CD4-positive, alpha-beta T cell treated with Interferon alpha-2 for 1 hour (primary cell): ENCODE measurements around the gene MMAA.
"Not testable (repeated sequence)": the region's sequence is repeated elsewhere in the genome, so short reads cannot be mapped to it uniquely, and the experiment has no call there.

Source experiments
- DNase-seq, 2 donors: peaks; one replicate each; pipeline ENCODE4 v3.0.0-alpha.2; 2020 to 2022

The MMAA gene

DNA sequence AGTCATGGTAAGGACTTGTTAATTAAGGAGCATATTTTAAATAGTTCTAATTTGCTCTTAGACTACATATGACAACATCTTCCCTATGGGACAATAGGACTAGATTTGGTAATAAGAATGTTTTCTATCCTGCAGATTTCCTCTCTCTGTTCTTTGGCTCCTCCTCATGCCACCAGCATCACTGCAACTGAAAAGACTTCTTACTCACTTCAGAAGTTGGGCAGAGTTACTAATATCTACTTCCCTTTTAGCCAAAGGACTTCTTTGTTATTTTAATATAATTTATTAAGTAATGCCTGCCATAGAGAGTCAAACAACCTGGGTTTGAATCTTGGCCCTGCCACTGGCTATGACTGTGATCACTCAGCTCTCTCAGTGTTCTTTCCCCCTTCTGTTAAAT is 16.4 kb downstream of the MMAA start:
- DNase-seq: no peak

DNA sequence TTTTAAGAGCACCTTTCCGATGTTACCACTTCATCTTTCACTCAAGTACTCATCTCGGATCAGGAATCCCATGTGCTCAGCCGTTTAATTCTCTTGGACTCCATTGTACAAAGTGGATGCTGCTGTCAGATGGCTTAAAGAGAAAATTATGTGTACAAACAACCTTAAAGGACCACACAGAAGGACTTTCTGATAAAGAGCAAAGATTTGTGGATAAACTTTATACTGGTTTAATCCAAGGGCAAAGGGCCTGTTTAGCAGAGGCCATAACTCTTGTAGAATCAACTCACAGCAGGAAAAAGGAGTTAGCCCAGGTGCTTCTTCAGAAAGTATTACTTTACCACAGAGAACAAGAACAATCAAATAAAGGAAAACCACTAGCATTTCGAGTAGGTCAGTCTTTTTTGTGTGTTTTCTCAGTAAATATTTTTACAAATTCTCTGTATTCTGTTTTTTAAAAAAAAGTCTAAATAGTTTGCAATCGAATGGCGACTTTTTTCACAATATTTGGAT is 20.1 kb downstream of the MMAA start:
- no peak for DNase-seq

DNA sequence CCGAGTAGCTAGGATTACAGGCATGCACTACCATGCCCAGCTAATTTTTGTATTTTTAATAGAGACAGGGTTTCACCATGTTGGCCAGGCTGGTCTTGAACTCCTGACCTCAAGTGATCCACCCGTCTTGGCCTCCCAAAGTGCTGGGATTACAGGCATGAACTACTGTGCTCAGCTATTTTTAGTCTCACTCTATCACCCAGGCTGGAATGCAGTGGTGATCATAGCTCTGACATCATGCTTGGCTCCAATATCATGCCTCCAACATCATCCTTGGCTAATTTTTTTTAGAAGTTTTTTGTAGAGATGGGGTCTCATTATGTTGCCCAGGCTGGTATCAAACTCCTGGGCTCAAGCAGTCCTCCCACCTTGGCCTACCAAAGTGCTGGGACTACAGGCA is 21.1 kb downstream of the MMAA start:
- not testable (repeated sequence) for DNase-seq

DNA sequence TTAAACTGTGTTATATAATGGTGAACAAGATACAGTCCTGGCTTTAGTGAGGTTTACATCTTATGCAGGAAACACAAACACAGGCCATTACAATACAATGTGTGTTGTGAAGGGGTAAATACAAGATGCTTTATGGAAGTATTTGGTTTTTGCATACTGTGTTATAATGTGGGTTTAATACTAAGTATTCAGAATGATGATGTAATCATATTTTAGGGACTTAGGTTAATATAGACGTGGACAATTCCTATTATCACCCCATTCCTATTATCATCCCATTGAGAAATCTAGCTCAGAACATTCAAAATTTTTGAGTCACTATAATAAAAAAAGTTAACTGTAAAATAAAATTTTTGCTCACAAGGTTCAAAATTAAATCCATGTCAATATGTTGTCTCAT is 24.1 kb downstream of the MMAA start:
- DNase-seq: no peak

DNA sequence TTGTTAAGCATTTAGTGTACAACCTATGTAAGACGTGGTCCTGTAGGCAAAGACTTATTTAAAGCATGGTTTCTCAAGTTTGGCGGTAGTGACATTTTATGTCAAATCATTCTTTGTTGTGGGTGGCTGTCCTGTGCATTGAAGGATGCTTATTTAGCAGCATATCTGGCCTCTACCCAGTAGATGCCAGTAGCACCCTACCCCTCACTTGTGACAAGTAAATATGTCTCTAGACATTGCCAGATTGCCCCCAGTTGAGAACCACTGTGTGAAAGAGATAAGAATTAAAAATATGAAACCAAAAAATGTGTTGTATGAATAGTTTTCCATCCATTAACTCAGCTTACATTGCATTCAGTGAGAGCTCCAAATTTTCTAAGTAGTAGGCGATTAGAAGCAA is 25.5 kb downstream of the MMAA start:
- no peak for DNase-seq

DNA sequence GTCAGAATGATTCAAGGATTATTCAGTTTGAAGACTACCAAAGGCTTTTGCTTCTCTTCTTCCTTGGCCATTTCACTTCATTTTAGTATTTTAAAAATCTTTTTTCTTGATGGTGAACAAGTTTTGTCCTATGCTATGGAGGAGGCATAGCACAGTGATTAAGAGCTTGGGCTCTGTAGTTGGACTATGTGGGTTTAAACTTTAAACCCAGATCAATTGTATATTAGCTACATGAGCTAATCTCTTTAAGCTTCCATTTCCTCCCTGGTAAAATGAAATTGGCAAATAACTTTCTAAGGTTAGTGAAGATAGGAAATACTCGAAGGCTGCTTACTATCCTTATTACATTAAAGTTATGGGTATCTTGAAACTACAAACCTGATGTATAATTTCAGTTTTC is 37.0 kb downstream of the MMAA start:
- no peak for DNase-seq

DNA sequence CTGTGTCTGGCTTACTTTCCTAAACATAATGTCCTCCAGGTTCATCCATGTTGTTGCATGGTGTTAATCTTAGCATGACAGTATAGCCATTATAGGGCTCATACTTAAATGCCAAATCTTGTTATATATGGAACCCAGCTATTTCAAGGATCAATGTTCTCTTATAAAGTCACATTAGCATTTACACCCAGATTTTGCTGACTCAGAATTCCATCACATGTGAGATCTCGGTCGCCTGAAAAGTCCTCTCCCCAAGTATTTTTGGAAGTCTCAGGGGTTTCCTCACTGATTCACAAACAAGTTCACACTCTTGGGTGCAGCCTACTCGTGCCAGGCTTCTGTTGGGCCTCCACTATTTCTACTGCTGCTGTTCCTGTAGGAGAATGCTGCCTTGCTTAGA is 40.9 kb downstream of the MMAA start:
- no peak for DNase-seq

DNA sequence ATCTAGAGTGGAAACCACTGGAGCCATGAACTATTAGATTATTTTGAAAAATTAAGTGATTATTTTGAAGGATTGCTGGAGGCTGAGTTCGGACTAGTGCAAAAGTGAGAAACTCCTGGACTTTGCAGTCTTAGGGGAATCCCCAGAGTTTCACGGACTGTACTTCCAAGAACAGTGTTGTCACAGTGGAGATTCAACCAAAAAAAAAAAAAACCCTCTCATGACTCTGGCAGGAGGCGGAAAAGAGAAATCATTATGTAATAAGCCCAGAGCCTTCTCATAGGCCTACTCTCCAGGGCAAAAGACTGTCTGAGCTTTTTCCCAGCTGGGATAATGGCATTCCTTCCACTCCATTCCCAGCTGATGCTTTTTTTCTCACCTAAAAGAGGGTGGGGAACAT is 44.0 kb downstream of the MMAA start:
- DNase-seq: no peak

DNA sequence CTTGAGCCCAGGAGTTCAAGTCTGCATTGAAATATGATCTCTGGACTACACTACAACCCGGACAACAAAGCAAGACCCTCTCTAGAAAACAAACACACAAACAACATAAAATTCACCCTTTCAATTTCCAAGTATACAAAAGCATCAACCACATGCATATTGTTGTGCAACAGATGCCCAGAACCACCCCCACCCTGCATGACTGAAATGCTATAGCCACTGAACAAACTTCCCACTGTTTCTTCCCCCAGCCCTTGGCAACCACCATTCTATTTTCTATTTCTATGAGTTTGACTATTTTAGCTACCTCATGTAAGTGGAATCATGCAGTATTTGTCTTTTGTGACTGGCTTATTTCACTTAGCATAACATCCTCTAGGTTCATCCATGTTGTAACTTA is 46.6 kb downstream of the MMAA start:
- DNase-seq: no peak

DNA sequence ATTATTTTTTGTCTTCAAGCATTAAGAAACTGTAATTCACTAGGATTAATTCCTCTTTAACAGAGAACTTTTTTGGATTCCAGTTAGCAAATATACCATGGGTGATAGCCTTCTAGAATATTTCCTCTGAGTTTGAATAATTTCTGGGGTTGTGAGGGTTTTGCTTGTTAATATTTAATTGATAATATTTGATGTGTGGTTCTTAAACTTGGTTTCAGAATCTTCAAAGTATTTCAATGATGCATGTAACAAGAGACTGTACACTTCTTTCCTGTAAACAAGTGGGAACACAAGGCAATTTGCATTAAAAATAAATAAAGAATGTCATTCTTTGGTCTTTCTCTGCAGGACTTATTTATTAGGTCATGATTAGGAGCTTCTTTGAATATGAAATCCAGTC is 51.2 kb downstream of the MMAA start:
- DNase-seq: no peak

DNA sequence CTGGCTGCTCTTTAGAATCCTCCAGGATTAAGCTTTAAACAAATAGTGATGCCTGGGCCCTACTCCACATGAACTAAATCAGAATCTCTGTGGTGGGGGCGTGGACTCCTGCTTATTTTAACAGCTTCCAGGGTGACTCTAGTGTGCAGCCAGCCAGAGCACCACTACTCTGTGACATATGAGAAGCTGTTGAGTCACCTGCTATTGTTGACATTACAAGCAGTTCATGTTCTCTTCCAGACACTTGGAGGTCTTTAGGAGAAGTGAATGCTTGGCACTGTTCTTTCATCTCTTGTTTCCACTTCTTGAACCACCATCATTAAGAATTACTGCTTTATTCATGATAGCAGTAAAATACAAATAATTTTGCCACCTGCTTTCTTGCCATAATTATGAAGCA is 60.3 kb downstream of the MMAA start:
- DNase-seq: no peak

DNA sequence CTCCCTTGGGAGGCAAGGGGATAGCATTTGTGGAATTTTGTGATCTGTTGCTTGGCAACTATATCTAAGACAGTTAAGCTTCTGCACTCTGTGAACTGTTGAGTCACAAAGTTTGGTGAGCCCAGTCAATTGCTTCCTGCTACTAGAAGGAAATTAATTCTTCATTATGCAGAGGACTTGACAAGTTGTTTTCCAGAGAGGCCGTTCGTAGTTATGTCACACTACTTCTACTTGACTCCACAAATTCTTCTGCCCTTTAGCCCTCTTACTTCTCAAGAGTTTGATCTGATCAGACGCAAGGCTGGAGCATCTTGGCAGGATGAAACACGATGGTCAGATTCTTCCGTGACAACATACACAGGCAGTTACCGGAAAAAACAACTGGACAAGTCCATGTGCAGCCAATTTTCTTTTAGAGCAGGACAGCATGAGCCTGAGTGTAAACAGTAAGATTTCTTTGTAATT is 60.8 kb downstream of the MMAA start, which contains the start of gene C4orf51:
TSS of gene C4orf51 (plus strand) at position 156 of the 465 bp plus-strand sequence. CDS start at position 214, 58 bp downstream.
- DNase-seq: no peak

DNA sequence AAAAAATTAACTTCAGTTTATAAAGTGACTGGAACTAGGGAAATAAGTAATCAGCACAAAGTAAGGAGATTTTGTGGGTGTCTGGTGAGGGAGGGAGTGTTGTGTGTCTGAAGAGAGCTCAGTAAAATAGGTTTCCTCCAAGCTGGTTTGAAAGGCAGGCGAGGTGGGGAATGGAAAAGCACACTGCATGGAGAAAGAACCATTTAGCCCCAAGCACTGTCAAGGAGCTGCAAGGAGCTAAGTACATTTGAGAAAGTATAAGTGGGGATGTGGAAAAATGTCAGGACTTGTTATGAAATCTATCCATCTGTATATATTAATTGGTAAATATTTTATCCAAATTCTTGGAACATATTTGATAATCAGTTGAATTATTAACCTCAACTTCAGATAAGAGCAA is 61.7 kb downstream of the MMAA start:
- no peak for DNase-seq

DNA sequence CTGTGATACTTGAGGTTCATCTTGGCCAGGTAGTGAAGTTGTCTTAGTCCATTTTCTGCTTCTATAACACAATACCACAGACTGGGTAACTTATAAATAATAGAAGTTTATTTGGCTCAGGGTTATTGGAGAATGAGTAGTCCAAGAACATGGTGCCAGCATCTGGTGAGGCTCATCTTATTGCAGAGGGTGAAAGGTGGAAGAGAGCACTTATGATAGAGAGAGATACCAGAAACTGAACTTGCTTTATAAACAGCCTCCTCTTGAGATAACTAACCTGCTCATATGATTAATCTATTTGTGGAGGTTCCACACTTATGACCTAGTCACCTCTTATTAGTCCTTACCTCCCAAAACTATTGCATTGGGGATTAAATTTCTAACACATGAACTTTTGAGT is 62.3 kb downstream of the MMAA start:
- DNase-seq: no peak

DNA sequence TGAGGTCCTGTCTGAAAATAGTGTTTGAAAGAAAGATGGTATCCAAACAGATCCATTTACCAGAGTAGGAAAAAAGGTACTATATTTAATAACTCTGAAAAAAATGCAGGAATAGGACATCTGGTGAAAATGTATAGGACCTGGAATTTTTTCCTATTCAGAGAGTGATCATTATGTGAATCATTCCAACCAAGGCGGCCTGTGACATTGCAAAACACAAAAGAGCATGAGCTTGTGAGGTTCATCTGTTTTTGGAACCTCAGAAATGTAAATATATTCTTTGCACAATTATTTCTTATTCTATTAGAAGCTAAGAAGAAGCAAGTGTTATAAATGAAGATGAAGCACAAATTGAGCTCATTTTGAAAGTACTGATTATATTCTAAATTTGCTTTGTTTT is 62.8 kb downstream of the MMAA start:
- no peak for DNase-seq

DNA sequence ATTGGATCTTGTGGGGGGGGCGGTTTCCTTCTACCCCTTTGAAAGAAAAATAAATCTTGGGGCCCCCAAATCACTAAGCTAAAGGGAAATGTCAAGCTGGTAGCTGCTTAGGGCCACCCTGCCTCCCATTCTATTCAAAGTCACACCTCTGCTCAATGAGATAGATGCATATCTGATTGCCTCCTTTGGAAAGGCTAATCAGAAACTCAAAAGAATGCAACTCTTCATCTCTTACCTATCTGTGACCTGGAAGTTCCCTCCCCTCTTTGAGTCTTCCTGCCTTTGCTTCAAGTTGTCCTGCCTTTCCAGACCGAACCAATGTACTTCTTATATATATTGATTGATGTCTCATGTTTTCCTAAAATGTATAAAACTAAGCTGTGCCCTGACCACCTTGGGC is 67.8 kb downstream of the MMAA start:
- DNase-seq: no peak

DNA sequence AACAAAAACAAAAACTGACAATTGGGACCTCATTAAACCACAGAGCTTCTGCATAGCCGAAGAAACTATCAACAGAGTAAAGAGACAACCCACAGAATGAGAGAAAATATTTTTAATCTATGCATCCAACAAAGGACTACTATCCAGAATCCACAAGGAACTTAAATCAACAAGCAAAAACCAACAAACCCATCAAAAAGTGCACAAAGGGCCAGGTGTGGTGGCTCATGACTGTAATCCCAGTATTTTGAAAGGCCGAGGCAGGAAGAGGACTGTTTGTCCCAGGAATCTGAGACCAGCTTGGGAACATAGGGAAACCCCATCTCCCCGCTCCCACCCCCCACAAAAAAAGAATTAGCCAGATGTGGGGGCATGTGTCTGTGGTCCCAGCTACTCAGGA is 71.4 kb downstream of the MMAA start:
- no peak for DNase-seq

DNA sequence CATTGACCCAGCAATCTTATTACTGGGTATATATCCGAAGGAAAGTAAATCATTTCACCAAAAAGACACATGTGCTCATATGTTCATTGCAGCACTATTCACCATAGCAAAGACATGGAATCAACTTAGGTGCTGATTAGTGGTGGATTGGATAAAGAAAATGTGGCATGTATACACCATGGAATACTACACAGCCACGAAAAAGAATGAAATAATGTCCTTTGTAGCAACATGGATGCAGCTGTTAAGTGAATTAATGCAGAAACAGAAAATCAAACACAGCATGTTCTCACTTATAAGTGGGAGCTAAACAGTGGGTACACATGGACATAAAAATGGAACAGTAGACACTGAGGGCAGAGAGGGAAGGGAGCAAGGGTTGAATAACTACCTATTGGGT is 72.2 kb downstream of the MMAA start:
- DNase-seq: not testable (repeated sequence)

DNA sequence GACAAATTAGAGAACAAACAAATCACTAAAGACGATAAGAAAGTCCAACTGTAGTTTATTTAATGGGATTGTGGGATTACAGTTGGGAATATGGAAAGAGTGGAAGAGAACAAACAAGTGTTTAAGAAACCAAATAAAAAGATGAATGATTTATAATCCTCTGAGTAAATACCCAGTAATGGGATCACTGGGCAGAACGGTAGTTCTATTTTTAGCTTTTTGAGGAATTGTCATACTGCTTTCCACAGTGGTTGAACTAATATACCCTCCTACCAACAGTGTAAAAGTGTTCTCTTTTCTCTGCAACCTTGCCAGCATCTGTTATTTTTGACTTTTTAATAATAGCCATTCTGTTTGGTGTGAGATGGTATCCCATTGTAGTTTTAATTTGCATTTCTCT is 75.7 kb downstream of the MMAA start:
- DNase-seq: no peak

DNA sequence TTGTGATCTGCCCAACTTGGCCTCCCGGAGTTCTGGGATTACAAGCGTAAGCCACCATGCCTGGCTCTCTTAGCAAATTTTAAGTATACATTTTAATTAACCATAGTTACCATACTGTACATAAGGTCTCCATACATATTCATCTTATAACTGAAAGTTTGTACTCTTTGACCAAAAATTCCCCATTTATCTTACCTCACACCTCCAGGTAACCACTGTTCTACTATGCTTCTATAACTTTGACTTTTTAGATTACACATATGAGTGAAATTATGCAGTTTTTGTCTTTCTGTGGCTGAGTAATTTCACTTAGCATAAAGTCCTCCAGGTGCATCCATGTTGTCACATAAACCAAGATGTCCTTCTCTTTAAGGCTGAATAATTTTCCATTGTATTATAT is 78.1 kb downstream of the MMAA start:
- DNase-seq: no peak

DNA sequence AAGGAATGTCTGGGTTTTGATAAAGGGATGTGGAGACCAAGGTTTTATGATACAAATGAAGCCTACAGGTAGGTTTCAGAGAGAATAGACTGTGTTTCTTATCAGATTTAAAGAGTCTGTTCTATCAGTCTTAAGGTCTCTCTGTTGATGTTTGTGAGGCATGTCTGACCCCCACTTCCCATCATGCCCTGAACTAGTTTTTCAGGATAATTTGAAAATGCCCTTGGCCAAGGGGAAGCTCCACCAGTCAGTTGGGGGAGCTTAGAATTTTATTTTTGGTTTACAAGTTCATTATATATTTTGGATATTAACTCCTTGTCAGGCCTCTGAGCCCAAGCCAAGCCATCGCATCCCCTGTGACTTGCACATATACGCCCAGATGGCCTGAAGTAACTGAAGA is 79.3 kb downstream of the MMAA start:
- DNase-seq: no peak

DNA sequence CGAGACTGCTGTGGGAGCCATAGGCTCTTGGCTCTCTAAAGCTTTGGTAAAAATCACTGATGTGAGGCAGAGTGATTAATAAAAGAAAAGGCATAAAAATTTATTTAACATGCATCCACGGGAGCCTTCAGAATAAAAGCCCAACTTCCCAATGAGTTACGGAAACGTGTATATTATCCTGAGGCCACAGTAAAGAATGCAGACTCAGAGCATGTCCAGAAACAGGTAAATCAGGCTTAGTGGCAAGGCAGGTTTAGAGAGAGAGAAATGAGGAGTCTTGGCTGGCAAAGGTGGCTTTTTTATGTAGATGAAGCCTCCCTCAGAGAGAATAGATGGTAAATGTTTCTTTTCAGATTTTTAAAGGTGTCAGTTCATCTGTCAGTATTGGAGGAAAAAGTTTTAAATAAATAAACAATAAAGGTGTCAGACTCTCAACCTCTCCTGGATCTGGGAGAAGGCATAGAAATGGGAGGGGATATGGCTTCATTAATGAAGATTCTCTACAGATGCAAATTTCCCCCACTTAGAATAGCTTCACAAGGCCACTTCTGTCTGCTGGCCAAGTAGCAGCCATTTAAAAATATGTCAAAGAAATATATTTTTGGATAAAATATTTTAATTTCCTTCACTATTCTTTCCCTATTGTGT is 84.8 kb downstream of the MMAA start:
- no peak for DNase-seq

DNA sequence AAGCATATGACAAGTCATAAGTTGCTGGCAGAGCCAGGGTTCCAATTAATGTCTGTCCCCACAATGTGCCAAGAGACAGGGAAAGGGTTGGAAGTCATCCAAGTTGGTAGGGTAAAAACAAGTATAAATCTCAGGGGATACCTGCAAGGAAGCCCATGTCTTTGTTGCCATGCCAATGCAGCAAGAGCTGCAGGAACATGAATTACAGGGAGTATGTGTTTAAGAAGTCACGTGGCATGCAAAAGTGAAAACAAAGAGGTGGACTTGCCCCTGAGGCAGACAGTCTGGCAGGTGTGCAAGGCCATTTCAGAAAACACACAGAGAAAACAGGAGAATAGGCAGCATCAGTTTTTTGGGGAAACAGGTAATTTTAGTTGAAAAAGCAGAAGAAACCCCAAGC is 90.2 kb downstream of the MMAA start:
- DNase-seq: no peak
